ENCODE results near the gene KIF2A.

DNA sequence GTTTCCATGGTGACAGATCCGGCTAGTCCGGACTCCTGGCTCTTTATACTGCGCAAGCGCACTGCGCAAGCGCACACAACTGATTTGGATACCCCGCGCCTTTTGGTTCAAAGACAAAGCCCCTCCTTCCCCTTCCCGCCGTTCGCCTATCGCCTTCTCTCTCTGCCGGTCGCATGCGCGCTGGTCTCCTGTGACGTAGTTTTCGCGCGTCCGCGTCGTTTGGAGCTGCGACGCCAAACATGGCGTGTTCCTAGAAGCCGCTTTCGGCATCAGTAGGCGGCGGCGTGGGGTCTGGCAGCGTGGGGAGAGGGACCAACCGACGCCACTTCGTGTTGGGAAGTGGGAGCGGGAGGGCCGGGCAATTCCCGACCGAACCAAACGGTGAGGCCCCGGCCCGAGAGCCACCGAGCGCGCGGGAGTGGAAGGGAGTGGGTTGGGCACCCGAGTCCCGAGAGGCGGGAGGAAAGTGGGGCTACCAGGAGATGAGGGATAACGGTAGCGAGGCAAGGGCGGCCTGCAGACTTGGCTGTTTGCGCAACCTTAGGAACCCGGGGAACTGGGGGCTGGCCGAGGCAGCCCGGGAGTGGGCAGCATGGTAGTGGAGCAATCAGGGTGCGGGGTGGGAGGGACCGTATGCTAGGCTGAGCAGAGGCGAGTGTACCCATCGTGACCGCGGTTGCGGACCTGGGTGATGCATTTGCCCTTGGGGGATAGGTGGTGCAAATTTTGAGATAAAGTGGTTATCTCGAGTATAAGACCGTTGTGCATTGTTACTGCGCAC lies 106.7 kb downstream of the KIF2A start, which contains the start of gene IPO11:
- TF ChIP-seq POLR2A (IDR thresholded peaks at IDR 0.05; ENCODE audit: extremely low read depth, insufficient read length) (peak; percentile 66), MYC (IDR thresholded peaks at IDR 0.05; ENCODE audit: low read depth, low read length) (no peak)
- TF ChIP-seq, protein P1, sequence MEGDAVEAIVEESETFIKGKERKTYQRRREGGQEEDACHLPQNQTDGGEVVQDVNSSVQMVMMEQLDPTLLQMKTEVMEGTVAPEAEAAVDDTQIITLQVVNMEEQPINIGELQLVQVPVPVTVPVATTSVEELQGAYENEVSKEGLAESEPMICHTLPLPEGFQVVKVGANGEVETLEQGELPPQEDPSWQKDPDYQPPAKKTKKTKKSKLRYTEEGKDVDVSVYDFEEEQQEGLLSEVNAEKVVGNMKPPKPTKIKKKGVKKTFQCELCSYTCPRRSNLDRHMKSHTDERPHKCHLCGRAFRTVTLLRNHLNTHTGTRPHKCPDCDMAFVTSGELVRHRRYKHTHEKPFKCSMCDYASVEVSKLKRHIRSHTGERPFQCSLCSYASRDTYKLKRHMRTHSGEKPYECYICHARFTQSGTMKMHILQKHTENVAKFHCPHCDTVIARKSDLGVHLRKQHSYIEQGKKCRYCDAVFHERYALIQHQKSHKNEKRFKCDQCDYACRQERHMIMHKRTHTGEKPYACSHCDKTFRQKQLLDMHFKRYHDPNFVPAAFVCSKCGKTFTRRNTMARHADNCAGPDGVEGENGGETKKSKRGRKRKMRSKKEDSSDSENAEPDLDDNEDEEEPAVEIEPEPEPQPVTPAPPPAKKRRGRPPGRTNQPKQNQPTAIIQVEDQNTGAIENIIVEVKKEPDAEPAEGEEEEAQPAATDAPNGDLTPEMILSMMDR (IDR thresholded peaks at IDR 0.05; ENCODE audit: low read depth, low read length) = no peak
- TF ChIP-seq, protein P2, sequence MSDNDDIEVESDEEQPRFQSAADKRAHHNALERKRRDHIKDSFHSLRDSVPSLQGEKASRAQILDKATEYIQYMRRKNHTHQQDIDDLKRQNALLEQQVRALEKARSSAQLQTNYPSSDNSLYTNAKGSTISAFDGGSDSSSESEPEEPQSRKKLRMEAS (IDR thresholded peaks at IDR 0.05; ENCODE audit: low read depth, low read length) = peak; percentile 79
